Endothelial cell of umbilical vein (primary cell): ENCODE measurements around the gene LONP1.

Experiments used
- EZH2 ChIP-seq: IDR thresholded peaks from 2 replicates; pipeline ENCODE4 v1.6.1; 2012; ENCODE audit warnings: borderline replicate concordance, low read depth, mild to moderate bottlenecking, moderate library complexity, low read length, inconsistent platforms; ENCODE audit not compliant: severe bottlenecking
- POLR2A ChIP-seq: IDR thresholded peaks from 2 replicates; pipeline ENCODE4 v1.6.1; 2012; ENCODE audit warnings: low read depth, mild to moderate bottlenecking, control low read depth, low read length
- POLR2AphosphoS5 ChIP-seq: IDR thresholded peaks from 2 replicates; pipeline ENCODE4 v1.6.1; 2012; ENCODE audit warnings: low read depth, mild to moderate bottlenecking, control low read depth, low read length, moderate library complexity; ENCODE audit not compliant: insufficient read depth
- TF ChIP-seq, protein P1 (sequence below), 2 donors: IDR thresholded peaks; 1 replicate in 1 of 2; 2 replicates in 1 of 2; pipeline ENCODE4 v1.5.1; 2011; ENCODE audit warnings: low read length in 2 of 2, mild to moderate bottlenecking in 2 of 2, moderate library complexity in 2 of 2, control low read depth in 1 of 2, inconsistent platforms in 1 of 2, low read depth in 1 of 2; ENCODE audit not compliant: insufficient read depth in 1 of 2; ENCODE audit errors: extremely low read depth in 1 of 2
- TF ChIP-seq, protein P2 (sequence below): IDR thresholded peaks from 2 replicates; pipeline ENCODE4 v1.6.1; 2011; ENCODE audit not compliant: insufficient read depth, insufficient read length

DNA sequence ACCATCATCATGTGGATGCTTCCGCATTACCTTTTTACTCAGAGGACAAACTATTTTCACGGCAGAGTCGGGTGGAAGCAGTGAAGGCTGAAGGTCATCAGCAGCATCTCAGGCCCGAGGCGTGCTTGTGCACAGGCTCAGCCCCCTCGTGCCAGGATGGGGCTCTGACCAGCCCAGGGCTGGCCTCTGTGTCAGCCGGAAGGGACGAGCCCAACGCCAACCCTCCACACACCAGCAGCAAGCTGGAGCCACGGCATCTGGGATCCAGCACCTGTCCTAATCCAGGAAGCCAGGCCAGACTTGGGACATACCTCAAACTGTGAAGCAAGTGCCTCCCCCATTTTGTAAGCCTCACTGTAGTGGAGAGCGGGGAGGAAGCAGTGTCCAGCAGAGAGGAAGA lies 50.7 kb downstream of the LONP1 start:
- TF ChIP-seq, protein P1, sequence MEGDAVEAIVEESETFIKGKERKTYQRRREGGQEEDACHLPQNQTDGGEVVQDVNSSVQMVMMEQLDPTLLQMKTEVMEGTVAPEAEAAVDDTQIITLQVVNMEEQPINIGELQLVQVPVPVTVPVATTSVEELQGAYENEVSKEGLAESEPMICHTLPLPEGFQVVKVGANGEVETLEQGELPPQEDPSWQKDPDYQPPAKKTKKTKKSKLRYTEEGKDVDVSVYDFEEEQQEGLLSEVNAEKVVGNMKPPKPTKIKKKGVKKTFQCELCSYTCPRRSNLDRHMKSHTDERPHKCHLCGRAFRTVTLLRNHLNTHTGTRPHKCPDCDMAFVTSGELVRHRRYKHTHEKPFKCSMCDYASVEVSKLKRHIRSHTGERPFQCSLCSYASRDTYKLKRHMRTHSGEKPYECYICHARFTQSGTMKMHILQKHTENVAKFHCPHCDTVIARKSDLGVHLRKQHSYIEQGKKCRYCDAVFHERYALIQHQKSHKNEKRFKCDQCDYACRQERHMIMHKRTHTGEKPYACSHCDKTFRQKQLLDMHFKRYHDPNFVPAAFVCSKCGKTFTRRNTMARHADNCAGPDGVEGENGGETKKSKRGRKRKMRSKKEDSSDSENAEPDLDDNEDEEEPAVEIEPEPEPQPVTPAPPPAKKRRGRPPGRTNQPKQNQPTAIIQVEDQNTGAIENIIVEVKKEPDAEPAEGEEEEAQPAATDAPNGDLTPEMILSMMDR (IDR thresholded peaks at IDR 0.05; ENCODE audit: extremely low read depth in 1 of 2, insufficient read depth in 1 of 2, low read depth in 1 of 2, low read length in 2 of 2) = no peak
- TF ChIP-seq POLR2A = no peak
- TF ChIP-seq, protein P2, sequence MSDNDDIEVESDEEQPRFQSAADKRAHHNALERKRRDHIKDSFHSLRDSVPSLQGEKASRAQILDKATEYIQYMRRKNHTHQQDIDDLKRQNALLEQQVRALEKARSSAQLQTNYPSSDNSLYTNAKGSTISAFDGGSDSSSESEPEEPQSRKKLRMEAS = no peak
- TF ChIP-seq POLR2AphosphoS5 = no peak
- TF ChIP-seq EZH2 = no peak
